IPS DF 6.9 (cell line): ENCODE measurements around the gene IRF1.
"Not testable (repeated sequence)": the region's sequence is repeated elsewhere in the genome, so short reads cannot be mapped to it uniquely, and the experiment has no call there.

Experiments used
- DNase-seq: peaks from one replicate; pipeline ENCODE4 v3.0.0-alpha.2; 2013; ENCODE audit warnings: low read depth, low spot score
- H3K27ac ChIP-seq: one replicate; pipeline ENCODE4 v1.5.1; 2013; ENCODE audit warnings: low read length, control low read depth
- H3K27me3 ChIP-seq: 2 replicates; pipeline ENCODE4 v1.6.1; 2013; ENCODE audit warnings: mild to moderate bottlenecking, low read length; ENCODE audit not compliant: control insufficient read depth, insufficient read depth
- H3K36me3 ChIP-seq: 2 replicates; pipeline ENCODE4 v1.6.1; 2013; ENCODE audit warnings: low read length; ENCODE audit not compliant: control insufficient read depth, insufficient read depth
- H3K4me1 ChIP-seq: 2 replicates; pipeline ENCODE4 v1.6.1; 2013; ENCODE audit warnings: low read length; ENCODE audit not compliant: control insufficient read depth, insufficient read depth
- H3K4me3 ChIP-seq: 2 replicates; pipeline ENCODE4 v1.5.1; 2013; ENCODE audit warnings: mild to moderate bottlenecking, low read length
- H3K9me3 ChIP-seq: 2 replicates; pipeline ENCODE4 v1.6.1; 2013; ENCODE audit warnings: low read length, inconsistent platforms; ENCODE audit not compliant: control insufficient read depth, insufficient read depth
- WGBS: extraction: QIAGEN DNeasy Blood & Tissue Kit; methylation state at CpG from one replicate; pipeline ENCODE4 v1.1.7; 2013; ENCODE audit warnings: mixed read lengths, missing lambda C conversion rate; ENCODE audit not compliant: insufficient read length, insufficient coverage; 5-methylcytosine and 5-hydroxymethylcytosine counted together

Gene IRF1

GRCh38 chr5:132522067-132522466, 31.5 kb upstream of the IRF1 start:
- not testable (repeated sequence) for H3K27me3 ChIP-seq, H3K36me3 ChIP-seq, H3K4me3 ChIP-seq, H3K4me1 ChIP-seq, H3K27ac ChIP-seq, H3K9me3 ChIP-seq, DNase-seq
- WGBS = no CpG with 5 or more reads among the region's 1 CpG

GRCh38 chr5:132513618-132514336, 23.2 kb upstream of the IRF1 start:
- H3K4me1 ChIP-seq, H3K27ac ChIP-seq, H3K27me3 ChIP-seq, H3K9me3 ChIP-seq, H3K4me3 ChIP-seq, H3K36me3 ChIP-seq, DNase-seq: not testable (repeated sequence)
- WGBS = no CpG with 5 or more reads among the region's 25 CpGs

GRCh38 chr5:132510076-132510475, 19.5 kb upstream of the IRF1 start:
- no peak for DNase-seq
- H3K4me3 ChIP-seq = no peak overlapping the region
- no peaks in the 10 kb centered on the region for H3K4me1 ChIP-seq
- H3K36me3 ChIP-seq = no peaks in the 10 kb centered on the region
- H3K27me3 ChIP-seq = no peaks in the 10 kb centered on the region
- H3K9me3 ChIP-seq = no peaks in the 10 kb centered on the region
- H3K27ac ChIP-seq = no peak overlapping the region

DNA sequence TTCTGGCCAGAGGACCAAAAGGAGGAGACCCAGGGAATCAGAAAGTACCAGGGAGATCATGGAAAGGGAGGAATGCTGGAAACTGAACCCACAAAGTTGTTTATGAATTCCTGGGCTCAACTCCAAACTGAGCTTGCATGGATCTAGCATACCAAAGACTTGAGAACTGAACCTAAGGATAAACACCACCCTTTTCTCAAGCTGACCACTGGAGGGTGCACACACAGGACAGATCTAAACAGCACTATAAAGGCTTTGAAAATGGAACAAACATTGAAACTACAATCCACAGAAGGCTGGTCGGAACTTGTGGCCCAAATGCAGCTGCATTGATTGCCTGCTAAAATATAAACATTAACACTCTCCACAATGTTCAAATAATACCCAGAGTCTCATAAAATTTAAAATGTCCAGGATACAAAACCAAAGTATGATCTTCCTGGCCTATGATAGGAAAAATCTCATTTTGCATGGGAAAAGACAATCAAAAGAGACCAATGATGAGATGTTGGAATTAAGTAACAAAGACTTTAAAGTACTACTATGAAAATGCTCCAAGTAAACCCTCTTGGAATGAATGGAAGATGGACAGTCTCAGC, 15.6 kb upstream of the IRF1 start:
- H3K4me3 ChIP-seq = no peak overlapping the region
- H3K27ac ChIP-seq = no peak overlapping the region
- no peaks in the 10 kb centered on the region for H3K27me3 ChIP-seq
- no peaks in the 10 kb centered on the region for H3K4me1 ChIP-seq
- no peaks in the 10 kb centered on the region for H3K9me3 ChIP-seq
- WGBS = no CpG with 5 or more reads among the region's 1 CpG
- no peak for DNase-seq
- H3K36me3 ChIP-seq = no peaks in the 10 kb centered on the region

- Histone ChIP-seq H3K4me3 (no peak overlapping the region), H3K9me3 (no peaks in the 10 kb centered on the region), H3K27me3 (no peaks in the 10 kb centered on the region), H3K4me1 (no peaks in the 10 kb centered on the region), H3K27ac (no peak overlapping the region), H3K36me3 (no peaks in the 10 kb centered on the region)
- no peak for DNase-seq
- no CpG with 5 or more reads among the region's 2 CpGs for WGBS
Observed at GRCh38 chr5:132505641-132506040, 15.1 kb upstream of the IRF1 start.

DNA sequence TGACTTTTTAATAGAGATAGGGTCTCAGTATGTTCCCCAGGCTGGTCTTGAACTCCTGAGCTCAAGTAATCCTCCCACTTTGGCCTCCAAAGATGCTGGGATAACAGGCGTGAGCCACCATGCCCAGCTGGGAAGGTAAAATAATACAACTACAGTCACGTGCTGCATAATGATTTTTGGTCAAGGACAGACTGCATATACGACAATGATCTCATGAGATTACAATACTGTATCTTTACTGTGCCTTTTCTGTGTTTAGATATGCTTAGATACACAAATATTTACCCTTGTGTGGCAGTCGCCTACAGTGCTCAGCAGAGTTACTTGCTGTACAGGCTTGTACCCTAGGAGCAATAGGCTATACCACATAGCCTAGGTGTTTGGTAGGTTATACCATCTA, 14.2 kb upstream of the IRF1 start:
- Histone ChIP-seq H3K36me3 (no peaks in the 10 kb centered on the region), H3K4me3 (no peak overlapping the region), H3K27ac (no peak overlapping the region), H3K27me3 (no peaks in the 10 kb centered on the region), H3K9me3 (no peaks in the 10 kb centered on the region), H3K4me1 (no peaks in the 10 kb centered on the region)
- DNase-seq = no peak
- no CpG with 5 or more reads among the region's 4 CpGs for WGBS

- no peaks in the 10 kb centered on the region for H3K36me3 ChIP-seq
- no peak overlapping the region for H3K4me3 ChIP-seq
- no peak for DNase-seq
- no peak overlapping the region for H3K27ac ChIP-seq
- no peaks in the 10 kb centered on the region for H3K27me3 ChIP-seq
- H3K9me3 ChIP-seq = no peaks in the 10 kb centered on the region
- no peaks in the 10 kb centered on the region for H3K4me1 ChIP-seq
- no CpG with 5 or more reads among the region's 4 CpGs for WGBS
Observed at GRCh38 chr5:132503244-132503643, 12.7 kb upstream of the IRF1 start.

GRCh38 chr5:132501961-132502931, 11.7 kb upstream of the IRF1 start:
- WGBS = no CpG with 5 or more reads among the region's 10 CpGs
- DNase-seq = no peak

GRCh38 chr5:132501629-132501956, 11.0 kb upstream of the IRF1 start:
- no peak overlapping the region for H3K27ac ChIP-seq
- DNase-seq = no peak
- no peak overlapping the region for H3K4me3 ChIP-seq
- H3K36me3 ChIP-seq = no peaks in the 10 kb centered on the region
- no CpG with 5 or more reads among the region's 4 CpGs for WGBS
- no peaks in the 10 kb centered on the region for H3K9me3 ChIP-seq
- H3K27me3 ChIP-seq = no peaks in the 10 kb centered on the region
- H3K4me1 ChIP-seq = no peaks in the 10 kb centered on the region; the same call in 1 of the 2 replicates

More at GRCh38 chr5:132501961-132502931, 11.7 kb upstream of the IRF1 start:
- Histone ChIP-seq H3K4me1 (no peaks in the 10 kb centered on the region; the same call in 1 of the 2 replicates), H3K27ac (no peak overlapping the region), H3K27me3 (no peaks in the 10 kb centered on the region), H3K36me3 (no peaks in the 10 kb centered on the region), H3K9me3 (no peaks in the 10 kb centered on the region), H3K4me3 (no peak overlapping the region)

DNA sequence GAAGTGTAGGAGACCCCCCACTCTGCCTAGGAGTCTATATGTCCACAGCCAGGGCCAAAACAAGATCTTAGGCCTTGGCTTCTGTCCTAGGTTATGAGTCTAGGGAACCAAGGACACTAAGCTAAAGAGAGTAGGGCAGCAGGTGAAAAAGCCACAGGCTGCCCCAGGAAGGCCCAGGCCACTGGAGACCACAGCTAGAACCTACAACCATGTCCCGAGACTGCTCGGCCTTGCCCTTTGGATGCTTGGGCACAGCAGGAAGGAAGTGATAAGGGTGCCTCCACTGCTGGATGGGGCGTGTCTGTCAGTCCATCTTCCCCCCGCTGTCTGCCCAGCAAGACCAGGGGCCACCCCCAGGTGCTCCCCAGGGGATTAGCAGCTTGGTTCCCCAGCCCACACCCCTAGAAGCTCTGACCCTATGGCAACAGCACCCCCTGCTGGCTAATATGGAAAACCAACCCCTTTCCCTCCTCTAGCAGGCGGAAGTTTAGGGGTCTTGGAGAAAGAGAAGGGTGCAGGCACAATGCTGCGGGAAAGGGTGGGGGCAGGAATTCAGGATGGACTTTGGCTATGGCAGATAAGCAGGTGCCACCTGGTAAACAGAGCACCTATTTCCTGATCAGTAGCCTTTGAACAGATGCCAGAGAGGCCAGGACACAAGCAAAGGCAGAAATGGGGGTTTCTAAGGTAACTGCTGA, 10.5 kb upstream of the IRF1 start:
- no CpG with 5 or more reads among the region's 6 CpGs for WGBS
- H3K27ac ChIP-seq = no peak overlapping the region
- no peaks in the 10 kb centered on the region for H3K27me3 ChIP-seq
- H3K4me3 ChIP-seq = no peak overlapping the region
- no peaks in the 10 kb centered on the region; the same call in 1 of the 2 replicates for H3K4me1 ChIP-seq
- no peaks in the 10 kb centered on the region for H3K36me3 ChIP-seq
- no peak for DNase-seq
- H3K9me3 ChIP-seq = no peaks in the 10 kb centered on the region
